Measurements from ENCODE around the gene C11orf68. TPM values are rescaled to one million over a fixed set of nuclear protein-coding genes. Genes with fewer than 3 reads are reported as not detected.

The C11orf68 gene
- total RNA-seq, 2 experiments from 2014 or later: 27.5 to 37.8 TPM

- ATAC-seq: peak; percentile 73
- Mint-ChIP-seq H3K4me1 (peaks cover 64% of the 10 kb centered on the region), H3K9me3 (ENCODE audit: low read depth) (no peaks in the 10 kb centered on the region)
Observed at GRCh38 chr11:65890324-65891218, 28.3 kb downstream of the C11orf68 start, which contains the start of gene CCDC85B. Gene CCDC85B (plus strand): TSS chr11:65890673. CDS start chr11:65890784, 111 bp downstream.

DNA sequence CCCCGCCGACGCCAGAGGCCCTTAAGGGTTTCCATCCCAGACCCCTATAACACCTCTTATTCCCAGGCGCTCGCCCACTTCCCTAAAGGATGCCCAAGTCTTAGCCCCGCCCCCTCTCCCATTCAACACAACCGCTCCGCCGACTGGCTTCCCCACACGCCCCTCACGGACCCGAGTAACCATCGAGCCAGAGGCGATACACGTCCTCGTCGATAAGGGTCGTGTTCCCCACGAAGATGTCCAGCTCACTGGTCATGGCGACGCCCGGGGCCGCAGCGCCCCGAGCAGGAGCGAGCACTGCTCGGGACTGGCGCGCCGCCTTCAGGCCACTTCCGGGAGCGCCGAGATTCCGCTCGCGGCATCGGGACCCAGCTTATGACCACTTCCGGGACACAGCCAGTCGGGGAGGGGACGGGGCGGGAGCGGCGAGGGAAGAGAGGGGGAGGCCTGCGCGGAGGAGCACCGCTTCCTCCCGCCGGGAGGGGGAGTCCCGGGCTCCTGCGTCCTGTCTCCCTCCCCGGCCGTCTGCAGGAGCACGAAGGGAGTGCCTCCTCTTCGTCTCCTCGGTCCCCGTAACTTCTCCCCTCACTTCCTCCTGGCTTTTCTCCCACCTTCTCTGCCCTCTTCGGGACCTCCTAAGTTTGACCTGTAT is 30.6 kb downstream of the C11orf68 start, which contains the start of gene FIBP:
Gene FIBP, minus strand, starts transcription at position 309 of the 652 bp plus-strand sequence. Its CDS starts 53 bp downstream, at position 256.
- ATAC-seq (peak; percentile 63), DNase-seq (peak; percentile 98)
- Mint-ChIP-seq H3K27ac (peak within 1 kb of the TSS; percentile 95), H3K9me3 (ENCODE audit: low read depth) (no peaks in the 10 kb centered on the region), H3K36me3 (peaks cover 16% of the 10 kb centered on the region), H3K4me3 (peak within 1 kb of the TSS; percentile 96), H3K27me3 (no peaks in the 10 kb centered on the region), H3K4me1 (peaks cover 68% of the 10 kb centered on the region)
- CTCF ChIA-PET: interaction anchor here (0.6 to 26.4 kb wide), 35 partner anchors 10 to 236 kb away, joined by 3 to 710 read pairs (median 6); partner anchors contain the start of genes AP5B1, BANF1, CFL1 and CTSW

More at GRCh38 chr11:65890324-65891218, 28.3 kb downstream of the C11orf68 start, which contains the start of gene CCDC85B:
- H3K27ac Mint-ChIP-seq: peak within 1 kb of the TSS; percentile 95
- CTCF ChIA-PET: interaction anchor here (0.9 to 26.4 kb wide), 25 partner anchors 7 to 1031 kb away, joined by 3 to 710 read pairs (median 7); partner anchors contain the start of genes AP5B1, BANF1, CFL1 and CTSW
- peak within 1 kb of the TSS; percentile 96 for H3K4me3 Mint-ChIP-seq
- DNase-seq: peak; percentile 99
- no peaks in the 10 kb centered on the region for H3K27me3 Mint-ChIP-seq
- H3K36me3 Mint-ChIP-seq: peaks cover 7% of the 10 kb centered on the region

GRCh38 chr11:65887723-65888162 is 31.1 kb downstream of the C11orf68 start:
- no peak for DNase-seq

DNA sequence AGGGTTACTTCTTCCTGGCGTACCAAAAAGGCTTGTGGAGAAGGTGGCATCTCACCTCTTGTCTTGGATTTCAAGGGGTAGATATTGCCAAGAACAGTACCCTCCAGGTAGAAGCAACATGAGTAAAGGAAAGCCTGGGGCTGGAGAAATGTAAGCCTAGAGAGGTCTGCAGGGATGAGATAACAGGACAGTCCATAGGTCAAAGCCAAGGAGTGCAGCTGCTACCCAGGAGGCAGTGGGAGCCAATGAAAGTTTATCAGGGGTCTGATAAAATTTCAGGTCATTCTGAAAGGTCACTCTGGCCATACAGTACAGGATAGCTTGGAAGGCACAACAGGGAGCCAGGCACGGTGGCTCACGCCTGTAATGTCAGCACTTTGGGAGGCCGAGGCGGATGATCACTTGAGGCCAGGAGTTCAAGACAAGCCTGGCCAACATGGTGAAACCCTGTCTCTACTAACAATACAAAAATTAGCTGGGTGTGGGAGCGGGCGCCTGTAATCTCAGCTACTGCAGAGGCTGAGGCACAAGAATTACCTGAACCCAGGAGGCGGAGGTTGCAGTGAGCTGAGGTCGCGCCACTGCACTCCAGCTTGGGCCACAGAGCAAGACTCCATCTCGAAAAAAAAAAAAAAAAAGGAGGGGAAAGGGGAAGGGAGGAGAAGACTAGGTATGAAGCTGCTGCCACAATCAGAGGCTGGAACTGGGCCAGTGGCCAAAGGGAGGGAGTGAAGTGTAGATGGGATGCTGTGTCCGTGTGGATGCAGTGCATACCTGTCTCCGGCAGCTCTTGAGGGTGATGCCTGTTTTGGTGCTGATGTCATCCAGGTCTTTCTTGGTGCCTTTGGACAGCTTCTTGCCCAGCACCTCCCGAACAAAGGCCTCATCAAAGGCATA is 31.8 kb downstream of the C11orf68 start:
- DNase-seq: no peak
- peak overlapping the region; percentile 96 for H3K4me3 Mint-ChIP-seq
- H3K9me3 Mint-ChIP-seq (ENCODE audit: low read depth): no peaks in the 10 kb centered on the region
- CTCF ChIA-PET: interaction anchor here (1.1 to 26.4 kb wide), 12 partner anchors 11 to 234 kb away, joined by 3 to 710 read pairs (median 24); partner anchors contain the start of genes AP5B1, CFL1, CTSW and EFEMP2
- peaks cover 14% of the 10 kb centered on the region for H3K36me3 Mint-ChIP-seq
- peaks cover 61% of the 10 kb centered on the region for H3K4me1 Mint-ChIP-seq
- no peak for ATAC-seq
- no peaks in the 10 kb centered on the region for H3K27me3 Mint-ChIP-seq
- H3K27ac Mint-ChIP-seq: peak overlapping the region; percentile 95

More at GRCh38 chr11:65887723-65888162, 31.1 kb downstream of the C11orf68 start:
- Mint-ChIP-seq H3K36me3 (peaks cover 16% of the 10 kb centered on the region), H3K27me3 (no peaks in the 10 kb centered on the region), H3K9me3 (ENCODE audit: low read depth) (no peaks in the 10 kb centered on the region), H3K27ac (peak overlapping the region; percentile 95), H3K4me1 (peaks cover 63% of the 10 kb centered on the region), H3K4me3 (peak overlapping the region; percentile 96)
- ATAC-seq: no peak
- CTCF ChIA-PET: interaction anchor here (0.9 to 26.4 kb wide), 30 partner anchors 10 to 235 kb away, joined by 3 to 710 read pairs (median 7); partner anchors contain the start of genes AP5B1, BANF1, CFL1 and CTSW

GRCh38 chr11:65885808-65886536 is 32.9 kb downstream of the C11orf68 start:
- peak overlapping the region; percentile 96 for H3K4me3 Mint-ChIP-seq
- no peaks in the 10 kb centered on the region for H3K9me3 Mint-ChIP-seq (ENCODE audit: low read depth)
- peaks cover 71% of the 10 kb centered on the region for H3K4me1 Mint-ChIP-seq
- H3K36me3 Mint-ChIP-seq: peaks cover 14% of the 10 kb centered on the region
- peak; percentile 39 for DNase-seq
- H3K27ac Mint-ChIP-seq: peak overlapping the region; percentile 10
- CTCF ChIA-PET: interaction anchor here (0.9 to 26.4 kb wide), 26 partner anchors 12 to 247 kb away, joined by 3 to 710 read pairs (median 14); partner anchors contain the start of genes AP5B1, CFL1, CTSW and EFEMP2
- no peak for ATAC-seq
- no peaks in the 10 kb centered on the region for H3K27me3 Mint-ChIP-seq

DNA sequence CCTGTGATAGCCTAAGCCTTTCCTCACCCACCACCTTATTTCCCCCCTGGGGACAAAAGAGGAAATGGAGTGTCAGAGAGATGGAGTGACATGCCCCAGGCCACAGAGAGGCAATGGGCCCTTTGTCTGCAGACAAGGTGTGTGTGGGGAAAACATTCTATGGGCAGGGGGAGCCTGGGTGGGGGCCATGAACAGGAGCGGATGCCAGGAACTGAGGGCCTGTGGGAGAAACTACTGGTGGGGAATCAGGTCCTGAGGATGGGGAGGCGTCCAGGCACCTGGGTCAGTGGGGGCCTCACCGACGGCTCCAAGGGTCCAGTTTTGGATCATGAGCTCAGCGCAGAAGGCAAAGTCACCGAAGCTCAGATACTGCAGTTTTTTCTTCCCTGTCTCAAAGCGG is 33.6 kb downstream of the C11orf68 start:
- H3K36me3 Mint-ChIP-seq: peaks cover 14% of the 10 kb centered on the region
- DNase-seq (no peak), ATAC-seq (no peak)
- no peak overlapping the region for H3K27ac Mint-ChIP-seq
- no peaks in the 10 kb centered on the region for H3K27me3 Mint-ChIP-seq
- CTCF ChIA-PET: interaction anchor here (0.6 to 26.4 kb wide), 41 partner anchors 13 to 360 kb away, joined by 3 to 710 read pairs (median 6); partner anchors contain the start of genes AP5B1, BANF1, CFL1 and CTSW
- no peak overlapping the region for H3K4me3 Mint-ChIP-seq
- peaks cover 77% of the 10 kb centered on the region for H3K4me1 Mint-ChIP-seq
- no peaks in the 10 kb centered on the region for H3K9me3 Mint-ChIP-seq (ENCODE audit: low read depth)

DNA sequence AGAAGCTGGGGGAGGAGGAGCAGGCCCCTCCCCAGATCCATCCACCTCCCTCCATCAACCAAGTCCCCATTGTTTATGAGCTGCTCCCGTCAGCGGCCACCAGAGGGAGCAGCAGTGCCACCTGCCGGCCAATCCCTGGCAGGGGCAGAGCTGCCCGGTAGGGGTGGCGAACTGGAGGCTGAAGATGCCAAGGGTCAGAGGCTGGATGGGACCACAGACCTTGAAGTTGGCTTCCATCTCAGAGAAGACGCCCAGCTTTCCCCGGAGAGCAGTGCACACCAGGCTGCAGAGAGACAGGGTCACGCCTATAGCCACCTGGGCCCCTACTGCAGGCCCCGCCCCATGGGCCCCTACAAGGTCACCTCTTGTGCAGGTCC is 34.2 kb downstream of the C11orf68 start:
- H3K4me1 Mint-ChIP-seq: peaks cover 77% of the 10 kb centered on the region
- DNase-seq (peak; percentile 87), ATAC-seq (peak; percentile 42)
- no peak overlapping the region for H3K4me3 Mint-ChIP-seq
- CTCF ChIA-PET: interaction anchor here (0.6 to 26.4 kb wide), 45 partner anchors 13 to 359 kb away, joined by 3 to 710 read pairs (median 6); partner anchors contain the start of genes AP5B1, BANF1, C11orf68 and CFL1
- H3K9me3 Mint-ChIP-seq (ENCODE audit: low read depth): no peaks in the 10 kb centered on the region
- peaks cover 14% of the 10 kb centered on the region for H3K36me3 Mint-ChIP-seq
- no peaks in the 10 kb centered on the region for H3K27me3 Mint-ChIP-seq
- H3K27ac Mint-ChIP-seq: peak overlapping the region; percentile 71

DNA sequence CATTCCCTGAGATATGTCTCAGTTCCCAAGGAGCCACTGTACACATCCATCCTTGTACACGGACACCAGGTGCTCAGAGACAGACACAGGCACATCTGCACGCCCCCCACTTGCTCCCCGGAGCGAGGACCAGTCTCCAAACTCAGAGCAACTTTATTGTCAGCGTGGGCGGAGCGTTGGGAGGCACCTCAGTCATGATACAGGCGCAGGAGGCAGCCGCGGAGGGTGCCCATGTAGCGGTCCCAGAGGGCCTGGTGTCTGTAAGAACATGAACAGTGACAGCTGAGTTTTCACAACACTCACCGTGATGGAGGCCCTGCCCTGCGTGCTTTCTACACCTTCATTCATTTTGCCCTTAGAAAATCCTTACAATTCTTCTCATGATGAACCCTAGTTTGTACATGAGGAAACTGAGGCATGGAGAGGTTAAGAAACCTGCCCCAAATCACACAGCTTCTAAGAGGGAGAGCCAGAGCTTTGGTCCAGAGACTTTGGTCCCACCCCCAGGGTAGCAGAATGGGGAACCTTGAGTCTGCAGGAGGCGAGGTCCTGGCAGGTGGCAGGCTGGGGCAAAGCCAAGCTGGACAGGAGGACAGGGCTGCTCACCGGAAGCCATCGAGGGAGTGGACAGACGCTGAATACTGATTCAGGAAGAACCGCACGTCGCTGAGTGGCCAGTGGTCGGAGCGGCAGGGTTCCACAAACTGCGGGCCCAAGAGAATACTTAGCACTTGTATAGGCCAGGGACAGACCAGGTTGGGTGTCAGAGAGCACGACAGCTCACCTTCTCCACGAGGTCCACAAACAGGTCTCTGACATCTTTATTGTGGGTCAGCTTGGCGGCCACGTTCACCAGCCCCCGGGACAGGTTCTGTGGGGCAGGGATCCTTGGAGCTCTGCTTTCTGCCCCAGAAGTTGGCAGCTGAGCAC is 34.8 kb downstream of the C11orf68 start:
- no peak overlapping the region for H3K4me3 Mint-ChIP-seq
- peaks cover 79% of the 10 kb centered on the region for H3K4me1 Mint-ChIP-seq
- DNase-seq (peak; percentile 40), ATAC-seq (no peak)
- CTCF ChIA-PET: interaction anchor here (0.7 to 26.4 kb wide), 44 partner anchors 14 to 318 kb away, joined by 3 to 710 read pairs (median 6); partner anchors contain the start of genes AP5B1, BANF1, C11orf68 and CFL1
- H3K27ac Mint-ChIP-seq: peak overlapping the region; percentile 71
- H3K9me3 Mint-ChIP-seq (ENCODE audit: low read depth): no peaks in the 10 kb centered on the region
- H3K36me3 Mint-ChIP-seq: peaks cover 14% of the 10 kb centered on the region
- no peaks in the 10 kb centered on the region for H3K27me3 Mint-ChIP-seq

- Mint-ChIP-seq H3K4me3 (no peak overlapping the region), H3K36me3 (peaks cover 14% of the 10 kb centered on the region), H3K9me3 (ENCODE audit: low read depth) (no peaks in the 10 kb centered on the region), H3K27ac (no peak overlapping the region), H3K4me1 (peaks cover 81% of the 10 kb centered on the region), H3K27me3 (no peaks in the 10 kb centered on the region)
- CTCF ChIA-PET: interaction anchor here (0.6 to 26.4 kb wide), 10 partner anchors 14 to 139 kb away, joined by 3 to 710 read pairs (median 16); partner anchors contain the start of genes BANF1, C11orf68, CFL1 and CTSW
- DNase-seq (peak; percentile 41), ATAC-seq (no peak)
Observed at GRCh38 chr11:65883058-65883761, 35.7 kb downstream of the C11orf68 start.

Data from activated CD8-positive, alpha-beta memory T cell treated with anti-CD3 and anti-CD28 coated beads, Interleukin-2, amount 10 ng/mL, durations not matched to agents 7 days and 5 days (primary cell).